Activated T-helper 1 cell treated with anti-CD3 and anti-CD28 coated beads, Interleukin-12 subunit alpha, Interleukin-12 subunit beta, Interleukin-2, Interleukin-4 antibody, amounts not matched to agents 30 ng/mL and 10 ng/mL and 1 ng/mL, durations not matched to agents 14 hours and 24 hours and 36 hours (primary cell): ENCODE results near the gene TREX2. TPM values are rescaled to one million over a fixed set of nuclear protein-coding genes. Genes with fewer than 3 reads are reported as not detected.

ENCODE experiments used
- DNase-seq: peaks from one replicate; pipeline ENCODE4 v3.0.0; 2021; ENCODE audit warnings: low spot score
- H3K27ac Mint-ChIP-seq: one replicate; pipeline ENCODE4 v1.8.0; 2021; ENCODE audit warnings: mild to moderate bottlenecking, mixed read lengths
- H3K27me3 Mint-ChIP-seq: one replicate; pipeline ENCODE4 v1.8.0; 2022; ENCODE audit warnings: mild to moderate bottlenecking, moderate library complexity, mixed read lengths; ENCODE audit not compliant: insufficient read depth
- H3K36me3 Mint-ChIP-seq: one replicate; pipeline ENCODE4 v1.8.0; 2021; ENCODE audit warnings: low read depth, mixed read lengths
- H3K4me1 Mint-ChIP-seq: one replicate; pipeline ENCODE4 v1.8.0; 2021; ENCODE audit warnings: low read depth, mixed read lengths
- H3K4me3 Mint-ChIP-seq: one replicate; pipeline ENCODE4 v1.8.0; 2021; ENCODE audit warnings: mild to moderate bottlenecking, moderate library complexity, mixed read lengths
- H3K9me3 Mint-ChIP-seq: one replicate; pipeline ENCODE4 v1.8.0; 2021; ENCODE audit warnings: mixed read lengths
- intact Hi-C: fragments of 100-400 bp; cut with micrococcal nuclease; formaldehyde crosslinking; loops from one replicate; pipeline ENCODE4 v1.15.1; 2024
- total RNA-seq: library from RNA; stranded (reverse); gene quantifications from 2 replicates; pipeline ENCODE4 v1.2.3, GENCODE V29; 2022

Gene TREX2
- total RNA-seq, 1 donor from 2014 or later: 1.3 TPM

- H3K27me3 Mint-ChIP-seq: no peaks in the 10 kb centered on the region
- intact Hi-C loops: no loop called here
- H3K36me3 Mint-ChIP-seq: no peaks in the 10 kb centered on the region
- no peak overlapping the region for H3K4me3 Mint-ChIP-seq
- no peak overlapping the region for H3K27ac Mint-ChIP-seq
- no peak for DNase-seq
- no peaks in the 10 kb centered on the region for H3K9me3 Mint-ChIP-seq
- H3K4me1 Mint-ChIP-seq: no peaks in the 10 kb centered on the region
Measured at GRCh38 chrX:153485396-153486080, 39.7 kb upstream of the TREX2 start.

GRCh38 chrX:153482376-153483015 is 36.6 kb upstream of the TREX2 start:
- no peaks in the 10 kb centered on the region for H3K27me3 Mint-ChIP-seq
- no peak for DNase-seq
- H3K27ac Mint-ChIP-seq: no peak overlapping the region
- no peaks in the 10 kb centered on the region for H3K4me1 Mint-ChIP-seq
- no peaks in the 10 kb centered on the region for H3K9me3 Mint-ChIP-seq
- no peak overlapping the region for H3K4me3 Mint-ChIP-seq
- intact Hi-C loops: no loop called here
- no peaks in the 10 kb centered on the region for H3K36me3 Mint-ChIP-seq

GRCh38 chrX:153481043-153481442 is 35.2 kb upstream of the TREX2 start:
- Mint-ChIP-seq H3K4me3 (no peak overlapping the region), H3K27ac (no peak overlapping the region), H3K9me3 (no peaks in the 10 kb centered on the region), H3K4me1 (no peaks in the 10 kb centered on the region), H3K36me3 (no peaks in the 10 kb centered on the region), H3K27me3 (no peaks in the 10 kb centered on the region)
- no peak for DNase-seq
- intact Hi-C loops: no loop called here

DNA sequence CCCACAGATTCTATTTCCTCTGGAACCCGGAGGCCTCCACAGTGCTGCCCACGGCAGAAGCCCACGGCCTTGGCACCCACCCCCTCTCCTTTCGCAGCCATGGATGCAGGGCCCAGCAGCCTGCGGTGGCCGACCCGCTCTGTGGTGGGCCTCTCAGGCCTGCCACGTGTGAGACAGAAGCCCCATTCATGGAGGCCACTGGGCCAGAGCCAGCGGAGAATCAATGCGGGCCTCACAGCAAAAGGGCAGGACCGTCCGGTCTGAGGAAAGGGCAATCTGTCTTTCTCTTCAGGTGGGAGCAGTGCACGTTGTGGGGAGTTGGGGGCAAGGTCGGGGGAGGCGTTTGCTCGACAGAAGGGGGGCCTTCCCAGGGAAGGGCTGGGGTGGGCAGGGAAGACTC is 32.9 kb upstream of the TREX2 start:
- H3K4me3 Mint-ChIP-seq: no peak overlapping the region
- no peaks in the 10 kb centered on the region for H3K36me3 Mint-ChIP-seq
- no peak overlapping the region for H3K27ac Mint-ChIP-seq
- H3K27me3 Mint-ChIP-seq: peaks cover 2% of the 10 kb centered on the region
- H3K9me3 Mint-ChIP-seq: no peaks in the 10 kb centered on the region
- intact Hi-C loops: no loop called here
- no peak for DNase-seq
- H3K4me1 Mint-ChIP-seq: no peaks in the 10 kb centered on the region

GRCh38 chrX:153477901-153478300 is 32.0 kb upstream of the TREX2 start:
- H3K27me3 Mint-ChIP-seq: peaks cover 2% of the 10 kb centered on the region
- no peak for DNase-seq
- no peaks in the 10 kb centered on the region for H3K36me3 Mint-ChIP-seq
- intact Hi-C loops: no loop called here
- no peak overlapping the region for H3K4me3 Mint-ChIP-seq
- no peaks in the 10 kb centered on the region for H3K4me1 Mint-ChIP-seq
- no peaks in the 10 kb centered on the region for H3K9me3 Mint-ChIP-seq
- no peak overlapping the region for H3K27ac Mint-ChIP-seq

DNA sequence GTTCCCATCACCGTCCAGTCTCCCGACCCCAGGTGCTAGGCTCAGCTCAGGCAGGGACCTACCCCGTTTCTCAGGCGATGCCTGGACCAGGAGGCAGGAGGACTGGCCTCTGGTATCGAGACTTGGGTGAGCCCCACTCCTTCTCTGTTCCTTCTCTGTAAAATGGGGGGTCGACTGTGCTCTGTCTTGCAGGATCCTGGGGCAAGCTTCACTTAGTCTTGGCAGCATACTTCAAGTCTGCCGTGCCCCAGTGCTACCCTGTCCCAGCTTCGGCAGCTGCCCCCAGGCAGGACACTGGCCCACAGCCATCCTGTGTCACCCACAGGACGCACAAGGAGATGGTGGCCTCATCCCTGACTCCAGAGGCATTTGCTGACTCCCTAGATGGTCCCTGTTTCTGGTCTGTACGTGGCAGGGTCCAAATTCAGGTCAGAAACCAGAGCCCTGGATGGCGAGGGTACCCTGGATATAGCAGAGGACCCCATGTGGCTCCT is 31.6 kb upstream of the TREX2 start:
- Mint-ChIP-seq H3K9me3 (no peaks in the 10 kb centered on the region), H3K4me1 (no peaks in the 10 kb centered on the region), H3K27ac (no peak overlapping the region), H3K36me3 (no peaks in the 10 kb centered on the region), H3K27me3 (peaks cover 2% of the 10 kb centered on the region), H3K4me3 (no peak overlapping the region)
- no peak for DNase-seq
- intact Hi-C loops: no loop called here

- peaks cover 2% of the 10 kb centered on the region for H3K27me3 Mint-ChIP-seq
- intact Hi-C loops: no loop called here
- no peaks in the 10 kb centered on the region for H3K9me3 Mint-ChIP-seq
- DNase-seq: no peak
- no peak overlapping the region for H3K4me3 Mint-ChIP-seq
- H3K4me1 Mint-ChIP-seq: no peaks in the 10 kb centered on the region
- no peak overlapping the region for H3K27ac Mint-ChIP-seq
- no peaks in the 10 kb centered on the region for H3K36me3 Mint-ChIP-seq
Measured at GRCh38 chrX:153476666-153477363, 31.0 kb upstream of the TREX2 start.

GRCh38 chrX:153475751-153476281 is 30.0 kb upstream of the TREX2 start:
- DNase-seq: no peak
- H3K36me3 Mint-ChIP-seq: no peaks in the 10 kb centered on the region
- intact Hi-C loops: no loop called here
- no peak overlapping the region for H3K27ac Mint-ChIP-seq
- no peak overlapping the region for H3K4me3 Mint-ChIP-seq
- no peaks in the 10 kb centered on the region for H3K9me3 Mint-ChIP-seq
- peaks cover 2% of the 10 kb centered on the region for H3K27me3 Mint-ChIP-seq
- H3K4me1 Mint-ChIP-seq: no peaks in the 10 kb centered on the region

- no peak for DNase-seq
- no peaks in the 10 kb centered on the region for H3K4me1 Mint-ChIP-seq
- H3K9me3 Mint-ChIP-seq: no peaks in the 10 kb centered on the region
- peaks cover 2% of the 10 kb centered on the region for H3K27me3 Mint-ChIP-seq
- no peak overlapping the region for H3K4me3 Mint-ChIP-seq
- H3K27ac Mint-ChIP-seq: no peak overlapping the region
- no peaks in the 10 kb centered on the region for H3K36me3 Mint-ChIP-seq
- intact Hi-C loops: no loop called here
Measured at GRCh38 chrX:153475271-153475670, 29.4 kb upstream of the TREX2 start.

- peaks cover 2% of the 10 kb centered on the region for H3K27me3 Mint-ChIP-seq
- intact Hi-C loops: no loop called here
- H3K27ac Mint-ChIP-seq: no peak overlapping the region
- no peaks in the 10 kb centered on the region for H3K36me3 Mint-ChIP-seq
- H3K4me3 Mint-ChIP-seq: no peak overlapping the region
- H3K4me1 Mint-ChIP-seq: no peaks in the 10 kb centered on the region
- no peaks in the 10 kb centered on the region for H3K9me3 Mint-ChIP-seq
- peak; percentile 0 for DNase-seq
Measured at GRCh38 chrX:153474718-153475117, 28.9 kb upstream of the TREX2 start.

GRCh38 chrX:153474266-153474665 is 28.4 kb upstream of the TREX2 start:
- Mint-ChIP-seq H3K27ac (no peak overlapping the region), H3K27me3 (peaks cover 2% of the 10 kb centered on the region), H3K4me3 (no peak overlapping the region), H3K4me1 (no peaks in the 10 kb centered on the region), H3K9me3 (no peaks in the 10 kb centered on the region), H3K36me3 (no peaks in the 10 kb centered on the region)
- intact Hi-C loops: no loop called here
- no peak for DNase-seq

DNA sequence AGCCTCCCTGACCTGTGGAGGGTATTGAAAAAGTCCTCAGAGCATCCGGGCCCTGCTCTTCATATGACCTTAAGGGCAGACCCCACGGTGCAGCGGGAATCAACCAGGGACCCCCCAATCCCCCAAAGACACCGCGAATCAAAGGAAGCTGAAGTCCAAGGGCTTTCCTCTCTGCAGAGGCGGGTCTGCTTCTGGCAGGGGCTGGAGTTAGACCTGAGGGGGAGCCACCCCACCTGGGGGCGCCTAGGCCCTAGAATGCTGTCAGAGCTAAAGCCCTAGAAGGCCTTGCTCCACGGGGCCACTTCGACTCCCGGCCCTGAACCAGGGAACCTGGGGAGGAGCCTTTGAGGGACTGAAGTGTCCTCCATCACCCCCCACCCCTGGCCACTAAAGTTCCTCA is 27.3 kb upstream of the TREX2 start:
- intact Hi-C loops: no loop called here
- DNase-seq: no peak
- Mint-ChIP-seq H3K9me3 (no peaks in the 10 kb centered on the region), H3K36me3 (no peaks in the 10 kb centered on the region), H3K27ac (no peak overlapping the region), H3K4me3 (no peak overlapping the region), H3K27me3 (peaks cover 2% of the 10 kb centered on the region), H3K4me1 (no peaks in the 10 kb centered on the region)
